ENCODE measurements around the gene OR5K2. TPM values are rescaled to one million over a fixed set of nuclear protein-coding genes. Genes with fewer than 3 reads are reported as not detected.

The OR5K2 gene
- total RNA-seq, 1 donor from 2014 or later = not detected

GRCh38 chr3:98532709-98533571 lies 35.5 kb downstream of the OR5K2 start:
- no peaks in the 10 kb centered on the region for H3K9me3 Mint-ChIP-seq
- ChIA-PET POLR2A (interaction anchor here (0.6 to 2.1 kb wide), 6 partner anchors 11 to 1731 kb away, joined by 3 to 11 read pairs (median 6); partner anchors contain the start of gene CLDND1), CTCF (no interaction called here)
- no peaks in the 10 kb centered on the region for H3K27me3 Mint-ChIP-seq
- H3K27ac Mint-ChIP-seq = peak overlapping the region; percentile 27
- H3K4me1 Mint-ChIP-seq = peaks cover 29% of the 10 kb centered on the region
- no peak for TF ChIP-seq CTCF (IDR thresholded peaks at IDR 0.05)
- no peak for DNase-seq
- H3K4me3 Mint-ChIP-seq = peak overlapping the region; percentile 65
- no peaks in the 10 kb centered on the region for H3K36me3 Mint-ChIP-seq (ENCODE audit: low read depth)
- ATAC-seq (ENCODE audit: low read depth) = no peak
- intact Hi-C loops (cut with micrococcal nuclease) = no loop called here

GRCh38 chr3:98534168-98534567 lies 36.7 kb downstream of the OR5K2 start:
- no peak for DNase-seq
- POLR2A ChIA-PET = interaction anchor here (4.6 kb wide), 1 partner anchor 22 kb away, joined by 57 read pairs; no protein-coding TSS in a partner anchor
- CTCF ChIA-PET = no interaction called here
- no peak for ATAC-seq (ENCODE audit: low read depth)
- Mint-ChIP-seq H3K27me3 (no peaks in the 10 kb centered on the region), H3K9me3 (no peaks in the 10 kb centered on the region), H3K4me3 (no peak overlapping the region), H3K36me3 (ENCODE audit: low read depth) (no peaks in the 10 kb centered on the region), H3K4me1 (peaks cover 32% of the 10 kb centered on the region), H3K27ac (no peak overlapping the region)
- intact Hi-C loops (cut with micrococcal nuclease) = no loop called here
- TF ChIP-seq CTCF (IDR thresholded peaks at IDR 0.05) = no peak

- no peak for TF ChIP-seq CTCF (IDR thresholded peaks at IDR 0.05)
- H3K9me3 Mint-ChIP-seq = no peaks in the 10 kb centered on the region
- H3K27ac Mint-ChIP-seq = no peak overlapping the region
- peak overlapping the region; percentile 46 for H3K4me3 Mint-ChIP-seq
- POLR2A ChIA-PET = interaction anchor here (4.6 kb wide), 1 partner anchor 22 kb away, joined by 57 read pairs; no protein-coding TSS in a partner anchor
- peaks cover 31% of the 10 kb centered on the region for H3K4me1 Mint-ChIP-seq
- no peaks in the 10 kb centered on the region for H3K36me3 Mint-ChIP-seq (ENCODE audit: low read depth)
- intact Hi-C loops (cut with micrococcal nuclease) = loop anchor here (5.0 kb wide), 1 partner anchor 38 kb away; no protein-coding TSS in a partner anchor
- ATAC-seq (ENCODE audit: low read depth) (no peak), DNase-seq (no peak)
- H3K27me3 Mint-ChIP-seq = no peaks in the 10 kb centered on the region
- CTCF ChIA-PET = no interaction called here
Measured at GRCh38 chr3:98534734-98535133, 37.3 kb downstream of the OR5K2 start.

- CTCF ChIA-PET = no interaction called here
- POLR2A ChIA-PET = interaction anchor here (0.8 to 4.6 kb wide), 8 partner anchors 9 to 36 kb away, joined by 3 to 57 read pairs (median 8); partner anchors contain the start of gene CLDND1
- peak overlapping the region; percentile 63 for H3K4me3 Mint-ChIP-seq
- no peak for TF ChIP-seq CTCF (IDR thresholded peaks at IDR 0.05)
- no peaks in the 10 kb centered on the region for H3K9me3 Mint-ChIP-seq
- H3K36me3 Mint-ChIP-seq (ENCODE audit: low read depth) = no peaks in the 10 kb centered on the region
- H3K27me3 Mint-ChIP-seq = no peaks in the 10 kb centered on the region
- ATAC-seq (ENCODE audit: low read depth) (peak; percentile 72), DNase-seq (no peak)
- intact Hi-C loops (cut with micrococcal nuclease) = loop anchor here (1.0 to 5.0 kb wide), 3 partner anchors 13 to 36 kb away; no protein-coding TSS in a partner anchor
- H3K27ac Mint-ChIP-seq = peak overlapping the region; percentile 57
- H3K4me1 Mint-ChIP-seq = peaks cover 33% of the 10 kb centered on the region
Measured at GRCh38 chr3:98536456-98537017, 39.1 kb downstream of the OR5K2 start.

GRCh38 chr3:98540346-98540745 lies 42.9 kb downstream of the OR5K2 start:
- H3K4me3 Mint-ChIP-seq = no peak overlapping the region
- TF ChIP-seq CTCF (IDR thresholded peaks at IDR 0.05) = no peak
- CTCF ChIA-PET = no interaction called here
- POLR2A ChIA-PET = interaction anchor here (1.7 to 1.8 kb wide), 2 partner anchors 17 kb away, joined by 5 read pairs; partner anchors contain the start of gene CLDND1
- peak overlapping the region; percentile 25 for H3K27ac Mint-ChIP-seq
- ATAC-seq (ENCODE audit: low read depth) = peak; percentile 67
- H3K9me3 Mint-ChIP-seq = no peaks in the 10 kb centered on the region
- intact Hi-C loops (cut with micrococcal nuclease) = loop anchor here (1.0 kb wide), 3 partner anchors 12 to 18 kb away; partner anchors contain the start of gene CLDND1
- no peaks in the 10 kb centered on the region for H3K36me3 Mint-ChIP-seq (ENCODE audit: low read depth)
- peaks cover 23% of the 10 kb centered on the region for H3K4me1 Mint-ChIP-seq
- no peak for DNase-seq
- no peaks in the 10 kb centered on the region for H3K27me3 Mint-ChIP-seq
